HG03354 (cell line): ENCODE data around the gene TTLL1.
"Not testable (repeated sequence)": the region's sequence is repeated elsewhere in the genome, so short reads cannot be mapped to it uniquely, and the experiment has no call there.

Experiments used
- ATAC-seq: cut with Tn5 transposase; IDR thresholded peaks from one replicate; pipeline ENCODE4 v1.9.1; 2021; ENCODE audit warnings: mild to moderate bottlenecking; ENCODE audit not compliant: unreplicated experiment, poor library complexity, severe bottlenecking

Gene TTLL1

GRCh38 chr22:43079742-43080141 is 9.4 kb downstream of the TTLL1 start:
- ATAC-seq = no peak

- ATAC-seq = no peak
Measured at GRCh38 chr22:43078522-43078921, 10.7 kb downstream of the TTLL1 start.

- ATAC-seq = no peak
Measured at GRCh38 chr22:43077121-43077877, 11.9 kb downstream of the TTLL1 start.

- no peak for ATAC-seq
Measured at GRCh38 chr22:43066844-43067385, 22.3 kb downstream of the TTLL1 start.

GRCh38 chr22:43066134-43066533 is 23.1 kb downstream of the TTLL1 start:
- ATAC-seq = no peak

GRCh38 chr22:43060183-43060582 is 29.0 kb downstream of the TTLL1 start:
- ATAC-seq = no peak

GRCh38 chr22:43057641-43058040 is 31.6 kb downstream of the TTLL1 start:
- no peak for ATAC-seq

GRCh38 chr22:43053176-43053575 is 36.0 kb downstream of the TTLL1 start:
- ATAC-seq = no peak

- no peak for ATAC-seq
Measured at GRCh38 chr22:43050995-43051394, 38.2 kb downstream of the TTLL1 start.

- ATAC-seq = no peak
Measured at GRCh38 chr22:43047605-43048004, 41.6 kb downstream of the TTLL1 start.

GRCh38 chr22:43044290-43044712 is 44.9 kb downstream of the TTLL1 start:
- no peak for ATAC-seq

GRCh38 chr22:43042101-43042780 is 47.0 kb downstream of the TTLL1 start:
- no peak for ATAC-seq

- ATAC-seq = no peak
Measured at GRCh38 chr22:43039800-43040199, 49.4 kb downstream of the TTLL1 start.

- ATAC-seq = no peak
Measured at GRCh38 chr22:43038325-43038724, 50.9 kb downstream of the TTLL1 start.

GRCh38 chr22:43036282-43036829 is 52.8 kb downstream of the TTLL1 start:
- ATAC-seq = no peak

GRCh38 chr22:43035250-43035649 is 53.9 kb downstream of the TTLL1 start:
- ATAC-seq = no peak

- no peak for ATAC-seq
Measured at GRCh38 chr22:43031617-43032016, 57.6 kb downstream of the TTLL1 start.

- no peak for ATAC-seq
Measured at GRCh38 chr22:43018615-43019014, 70.6 kb downstream of the TTLL1 start.

- no peak for ATAC-seq
Measured at GRCh38 chr22:43017525-43018460, 71.4 kb downstream of the TTLL1 start.

GRCh38 chr22:43016150-43016549 is 73.0 kb downstream of the TTLL1 start:
- not testable (repeated sequence) for ATAC-seq
